B cell (primary cell): ENCODE measurements around the gene TRIM4. TPM values are rescaled to one million over a fixed set of nuclear protein-coding genes. Genes with fewer than 3 reads are reported as not detected.

Source experiments
- ATAC-seq: fragments of 200-7000 bp; cut with Tn5 transposase; one replicate; pipeline ENCODE4 v1.10.0; 2021; ENCODE audit warnings: low read depth, mild to moderate bottlenecking, moderate number of reproducible peaks, moderate library complexity
- CTCF ChIA-PET: fragments of 350-600 bp; sonication (Branson Sonifier 250); formaldehyde crosslinking; loops from one replicate; lab custom pipeline; 2021; ENCODE audit warnings: antibody characterized with exemption, inconsistent platforms; lab: Charles Lee
- POLR2A ChIA-PET: fragments of 350-600 bp; sonication (Branson Sonifier 250); formaldehyde crosslinking; loops from one replicate; lab custom pipeline; 2021; ENCODE audit warnings: antibody characterized with exemption; lab: Charles Lee
- DNase-seq: peaks from one replicate; pipeline ENCODE4 v3.0.0; 2013
- H2AFZ ChIP-seq: 2 replicates; pipeline ENCODE4 v1.6.1; 2012; ENCODE audit warnings: mild to moderate bottlenecking, low read depth, low read length; ENCODE audit not compliant: insufficient read depth, poor library complexity, severe bottlenecking
- H3K27ac ChIP-seq, 2 donors: 1 replicate in 1 of 2; 2 replicates in 1 of 2; pipeline ENCODE4 v1.5.1; 2012 to 2013; ENCODE audit warnings: low read length in 2 of 2, mild to moderate bottlenecking in 2 of 2, moderate library complexity in 1 of 2
- H3K27me3 ChIP-seq, 4 experiments: fragments of 200-600 bp in 1 of 4; sonication (generic) in 1 of 4; replicated peaks in 1 of 4; 1 replicate in 2 of 4; 2 replicates in 2 of 4; pipeline versions ENCODE4 v1.6.1 to v1.7.0; 2013 to 2016; ENCODE audit warnings: low read length in 3 of 4, mild to moderate bottlenecking in 2 of 4, mixed read lengths in 1 of 4, moderate library complexity in 1 of 4; ENCODE audit not compliant: insufficient read depth in 4 of 4, control insufficient read depth in 3 of 4; ENCODE audit errors: control extremely low read depth in 1 of 4
- H3K36me3 ChIP-seq, 2 experiments: replicated peaks in 1 of 2; 1 replicate in 1 of 2; 2 replicates in 1 of 2; pipeline versions ENCODE4 v1.6.1 to v1.7.1; 2013; ENCODE audit warnings: low read length in 1 of 2; ENCODE audit not compliant: insufficient read depth in 2 of 2, control insufficient read depth in 1 of 2; ENCODE audit errors: control extremely low read depth in 1 of 2, extremely low read depth in 1 of 2
- H3K4me1 ChIP-seq, 2 donors: fragments of 200-600 bp in 1 of 2; sonication (generic) in 1 of 2; 1 replicate in 1 of 2; 2 replicates in 1 of 2; pipeline versions ENCODE4 v1.5.1 to v1.6.1; 2013 to 2017; ENCODE audit warnings: low read length in 2 of 2; ENCODE audit not compliant: control insufficient read depth in 2 of 2, insufficient read depth in 2 of 2
- H3K4me2 ChIP-seq: replicated peaks from 2 replicates; pipeline ENCODE3; 2012; ENCODE audit warnings: mild to moderate bottlenecking, low read depth, low read length; ENCODE audit not compliant: poor library complexity, severe bottlenecking
- H3K4me3 ChIP-seq, 5 experiments: fragments of 200-600 bp in 1 of 5; sonication (generic) in 1 of 5; 1 replicate in 3 of 5; 2 replicates in 2 of 5; pipeline versions ENCODE4 v1.5.1 to v1.7.0; 2011 to 2016; ENCODE audit warnings: low read length in 4 of 5, mild to moderate bottlenecking in 4 of 5, low read depth in 2 of 5, control low read depth in 1 of 5, moderate library complexity in 1 of 5; ENCODE audit not compliant: insufficient read depth in 1 of 5; ENCODE audit errors: control extremely low read depth in 1 of 5, extremely low read depth in 1 of 5
- H3K79me2 ChIP-seq: fragments of 200-600 bp; sonication (generic); one replicate; pipeline ENCODE4 v1.6.0; 2016; ENCODE audit warnings: low read length; ENCODE audit not compliant: control insufficient read depth, insufficient read depth
- H3K9ac ChIP-seq: fragments of 200-600 bp; sonication (generic); 2 replicates; pipeline ENCODE4 v1.6.1; 2017; ENCODE audit warnings: mild to moderate bottlenecking, low read length, moderate library complexity
- H3K9me3 ChIP-seq, 3 donors: one replicate each; pipeline versions ENCODE4 v1.6.1 to v1.7.1; 2013; ENCODE audit warnings: low read length in 2 of 3; ENCODE audit not compliant: control insufficient read depth in 2 of 3, insufficient read depth in 1 of 3; ENCODE audit errors: control extremely low read depth in 1 of 3
- H4K20me1 ChIP-seq: 2 replicates; pipeline ENCODE4 v1.6.0; 2012; ENCODE audit warnings: mild to moderate bottlenecking, low read length; ENCODE audit not compliant: insufficient read depth, control insufficient read depth, poor library complexity, severe bottlenecking
- H3K27ac Mint-ChIP-seq: one replicate; pipeline ENCODE4 v1.8.0; 2021; ENCODE audit warnings: mixed read lengths
- H3K27me3 Mint-ChIP-seq: one replicate; pipeline ENCODE4 v1.8.0; 2021; ENCODE audit warnings: mixed read lengths
- H3K4me1 Mint-ChIP-seq: one replicate; pipeline ENCODE4 v1.8.0; 2021; ENCODE audit warnings: mixed read lengths
- H3K4me3 Mint-ChIP-seq: one replicate; pipeline ENCODE4 v1.8.0; 2021; ENCODE audit warnings: mixed read lengths
- H3K9me3 Mint-ChIP-seq: one replicate; pipeline ENCODE4 v1.8.0; 2022; ENCODE audit warnings: mixed read lengths; ENCODE audit not compliant: insufficient read depth
- EZH2 ChIP-seq: IDR thresholded peaks from 2 replicates; pipeline ENCODE4 v1.6.1; 2012; ENCODE audit warnings: borderline replicate concordance, low read depth, mild to moderate bottlenecking, moderate library complexity, low read length; ENCODE audit not compliant: insufficient read depth, poor library complexity, severe bottlenecking
- WGBS: methylation state at CpG from one replicate; pipeline ENCODE4 v1.1.5; 2013; ENCODE audit warnings: missing lambda C conversion rate; ENCODE audit not compliant: insufficient coverage; 5-methylcytosine and 5-hydroxymethylcytosine counted together
- intact Hi-C: fragments of 100-400 bp; cut with micrococcal nuclease; formaldehyde crosslinking; loops from one replicate; pipeline ENCODE4 v1.10.0; 2022
- polyA plus RNA-seq: library from polyadenylated mRNA; depleted of rRNA; stranded (reverse); fragments of >200 nt; gene quantifications from 2 replicates; pipeline ENCODE4 v1.2.3, GENCODE V29; 2012
- total RNA-seq, 2 donors: library from RNA; stranded (reverse); fragments of 120-200 nt in 1 of 2; gene quantifications; 1 replicate in 1 of 2; 2 replicates in 1 of 2; pipeline versions ENCODE4 v1.2.3 to v1.2.4, GENCODE V29; 2013 to 2022
- TF ChIP-seq, protein P1 (sequence below): fragments of 200-600 bp; IDR thresholded peaks from one replicate; pipeline ENCODE4 v1.8.0; 2022; ENCODE audit warnings: antibody characterized with exemption, mild to moderate bottlenecking

The TRIM4 gene
- total and polyA plus RNA-seq, 2 donors (not counting 1 experiment from before 2014, with no cell fraction given): 14.2 to 56.7 TPM

DNA sequence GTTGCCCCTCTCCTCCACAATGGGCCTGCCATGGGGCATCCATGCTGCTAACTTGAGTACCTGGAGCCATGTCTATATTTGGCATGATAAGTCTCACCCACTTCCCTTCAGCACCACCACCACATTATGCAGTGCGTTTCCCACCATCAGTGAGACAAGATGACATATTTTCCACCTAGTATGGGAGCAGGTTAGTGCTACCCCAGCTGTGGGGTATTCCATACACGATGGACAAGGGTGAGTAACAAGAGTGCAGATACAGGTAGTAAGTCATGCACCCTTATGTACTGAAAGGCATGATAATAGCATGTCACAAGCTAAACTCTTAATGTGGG lies 21.3 kb downstream of the TRIM4 start:
- no peak overlapping the region for H3K9ac ChIP-seq
- peak overlapping the region; percentile 46 for H3K27ac Mint-ChIP-seq
- no peak for ATAC-seq
- ChIA-PET POLR2A (no interaction called here), CTCF (no interaction called here)
- no peak overlapping the region for H3K27ac ChIP-seq
- no peak for DNase-seq
- H3K27me3 ChIP-seq: no peaks in the 10 kb centered on the region
- no peak overlapping the region for H2AFZ ChIP-seq
- TF ChIP-seq, protein P1, sequence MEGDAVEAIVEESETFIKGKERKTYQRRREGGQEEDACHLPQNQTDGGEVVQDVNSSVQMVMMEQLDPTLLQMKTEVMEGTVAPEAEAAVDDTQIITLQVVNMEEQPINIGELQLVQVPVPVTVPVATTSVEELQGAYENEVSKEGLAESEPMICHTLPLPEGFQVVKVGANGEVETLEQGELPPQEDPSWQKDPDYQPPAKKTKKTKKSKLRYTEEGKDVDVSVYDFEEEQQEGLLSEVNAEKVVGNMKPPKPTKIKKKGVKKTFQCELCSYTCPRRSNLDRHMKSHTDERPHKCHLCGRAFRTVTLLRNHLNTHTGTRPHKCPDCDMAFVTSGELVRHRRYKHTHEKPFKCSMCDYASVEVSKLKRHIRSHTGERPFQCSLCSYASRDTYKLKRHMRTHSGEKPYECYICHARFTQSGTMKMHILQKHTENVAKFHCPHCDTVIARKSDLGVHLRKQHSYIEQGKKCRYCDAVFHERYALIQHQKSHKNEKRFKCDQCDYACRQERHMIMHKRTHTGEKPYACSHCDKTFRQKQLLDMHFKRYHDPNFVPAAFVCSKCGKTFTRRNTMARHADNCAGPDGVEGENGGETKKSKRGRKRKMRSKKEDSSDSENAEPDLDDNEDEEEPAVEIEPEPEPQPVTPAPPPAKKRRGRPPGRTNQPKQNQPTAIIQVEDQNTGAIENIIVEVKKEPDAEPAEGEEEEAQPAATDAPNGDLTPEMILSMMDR: no peak
- TF ChIP-seq EZH2: no peak
- peaks cover 5% of the 10 kb centered on the region for H3K9me3 Mint-ChIP-seq
- peaks cover 1% of the 10 kb centered on the region for H4K20me1 ChIP-seq
- H3K9me3 ChIP-seq: peaks cover 0 to 3% (median 0%) of the 10 kb centered on the region in 3 donors
- no peak overlapping the region for H3K4me3 Mint-ChIP-seq
- no CpG with 5 or more reads among the region's 2 CpGs for WGBS
- H3K4me2 ChIP-seq: no peak overlapping the region
- no peak overlapping the region for H3K4me3 ChIP-seq
- intact Hi-C loops: no loop called here
- H3K4me1 ChIP-seq: no peaks in the 10 kb centered on the region
- H3K4me1 Mint-ChIP-seq: peaks cover 7% of the 10 kb centered on the region
- no peaks in the 10 kb centered on the region for H3K79me2 ChIP-seq
- peaks cover 3 to 36% of the 10 kb centered on the region in 2 experiments for H3K36me3 ChIP-seq
- no peaks in the 10 kb centered on the region for H3K27me3 Mint-ChIP-seq

DNA sequence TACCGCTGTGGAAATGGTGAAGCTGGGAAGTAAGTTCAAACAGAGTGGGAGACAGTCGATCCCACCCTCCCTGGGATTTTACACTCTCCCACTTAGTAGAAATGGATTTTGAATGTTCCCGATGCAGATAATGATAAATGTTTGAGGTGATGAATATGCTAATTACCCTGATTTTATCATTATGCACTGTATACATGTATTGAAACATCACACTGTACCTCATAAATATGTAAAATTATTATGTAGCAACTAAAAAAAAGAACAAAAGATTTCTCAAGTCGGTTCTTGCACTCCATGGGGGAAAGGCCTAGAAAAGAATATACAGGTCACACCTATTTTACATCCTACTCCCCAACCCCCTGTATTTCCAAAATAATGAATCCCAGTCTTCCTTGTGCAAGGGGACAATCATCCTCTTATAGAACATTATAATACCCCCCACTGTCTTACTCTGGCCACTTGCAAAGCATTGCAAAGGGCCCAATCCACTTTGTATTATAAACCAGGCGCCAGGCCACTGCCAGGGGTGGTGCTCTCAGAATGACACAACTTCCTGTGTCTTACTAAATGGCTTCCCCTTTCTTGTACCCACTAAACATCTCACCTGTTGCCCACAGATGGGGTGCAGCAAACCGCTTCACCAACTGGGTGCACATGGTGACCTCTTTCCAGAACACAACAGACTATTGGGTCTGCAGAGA lies 21.9 kb downstream of the TRIM4 start:
- ChIA-PET CTCF (no interaction called here), POLR2A (no interaction called here)
- 74% methylated on average over 2 of the region's 6 CpGs for WGBS
- Histone ChIP-seq H3K4me3 (no peak overlapping the region), H3K9me3 (peaks cover 0 to 3% (median 0%) of the 10 kb centered on the region in 3 donors), H3K79me2 (no peaks in the 10 kb centered on the region), H2AFZ (no peak overlapping the region), H3K27ac (no peak overlapping the region), H3K9ac (no peak overlapping the region), H3K4me2 (no peak overlapping the region), H3K36me3 (peaks cover 3 to 30% of the 10 kb centered on the region in 2 experiments), H3K4me1 (no peaks in the 10 kb centered on the region), H3K27me3 (no peaks in the 10 kb centered on the region), H4K20me1 (no peaks in the 10 kb centered on the region)
- intact Hi-C loops: no loop called here
- Mint-ChIP-seq H3K27me3 (no peaks in the 10 kb centered on the region), H3K4me3 (no peak overlapping the region), H3K9me3 (peaks cover 5% of the 10 kb centered on the region), H3K4me1 (peaks cover 7% of the 10 kb centered on the region), H3K27ac (peak overlapping the region; percentile 46)
- no peak for DNase-seq
- TF ChIP-seq, protein P1: no peak
- no peak for TF ChIP-seq EZH2
- no peak for ATAC-seq
